H1 (cell line): ENCODE results near the gene OMA1. TPM values are rescaled to one million over a fixed set of nuclear protein-coding genes. Genes with fewer than 3 reads are reported as not detected.

Experiments used
- CTCF ChIA-PET: fragments of 300-600 bp; sonication (Branson Sonifier 250); formaldehyde crosslinking; loops from one replicate; lab custom pipeline; 2021; ENCODE audit not compliant: partially characterized antibody; lab: Charles Lee
- POLR2A ChIA-PET: fragments of 300-600 bp; sonication (Branson Sonifier 250); formaldehyde crosslinking; loops from one replicate; lab custom pipeline; 2021; ENCODE audit warnings: inconsistent platforms; ENCODE audit not compliant: partially characterized antibody; lab: Charles Lee
- DNase-seq, 2 experiments: peaks; one replicate each; pipeline versions ENCODE4 v3.0.0 to v3.0.0-alpha.2; 2010 to 2022; ENCODE audit warnings: low spot score in 2 of 2, low read depth in 1 of 2, mixed read lengths in 1 of 2
- FAIRE-seq: peaks from 2 replicates; lab custom pipeline; 2011; peaks lifted over from hg19 to GRCh38; lab: Jason Lieb, UNC
- H2AFZ ChIP-seq: 2 replicates; pipeline ENCODE4 v1.8.1; 2012; ENCODE audit warnings: low read length, inconsistent platforms
- H2AK5ac ChIP-seq: 2 replicates; pipeline ENCODE4 v1.6.1; 2013; ENCODE audit warnings: low read depth, low read length
- H2BK120ac ChIP-seq: replicated peaks from 2 replicates; pipeline ENCODE3; 2013; ENCODE audit warnings: low read depth, low read length, inconsistent platforms
- H2BK12ac ChIP-seq: 2 replicates; pipeline ENCODE4 v1.6.1; 2013; ENCODE audit warnings: low read depth, low read length
- H2BK15ac ChIP-seq: 2 replicates; pipeline ENCODE4 v1.6.1; 2013; ENCODE audit warnings: low read length
- H2BK20ac ChIP-seq: 2 replicates; pipeline ENCODE4 v1.6.1; 2013; ENCODE audit warnings: low read length
- H2BK5ac ChIP-seq: 2 replicates; pipeline ENCODE4 v1.6.1; 2013; ENCODE audit warnings: low read depth, low read length
- H3K14ac ChIP-seq: 2 replicates; pipeline ENCODE4 v1.6.1; 2013; ENCODE audit warnings: inconsistent platforms; ENCODE audit not compliant: insufficient read length
- H3K18ac ChIP-seq: 2 replicates; pipeline ENCODE4 v1.6.1; 2013; ENCODE audit warnings: low read length; ENCODE audit errors: extremely low read depth
- H3K23ac ChIP-seq: 2 replicates; pipeline ENCODE4 v1.6.1; 2013; ENCODE audit warnings: inconsistent platforms; ENCODE audit not compliant: insufficient read length
- H3K23me2 ChIP-seq: 2 replicates; pipeline ENCODE4 v1.6.1; 2013; ENCODE audit warnings: low read depth, low read length
- H3K27ac ChIP-seq: 2 replicates; pipeline ENCODE4 v1.6.1; 2011; ENCODE audit warnings: low read depth, low read length, inconsistent platforms
- H3K27me3 ChIP-seq, 4 experiments: replicated peaks in 1 of 4; 1 replicate in 1 of 4; 2 replicates in 3 of 4; pipeline versions ENCODE4 v1.6.1 to v1.8.1; 2011 to 2013; ENCODE audit warnings: low read length in 3 of 4, mild to moderate bottlenecking in 3 of 4, inconsistent platforms in 2 of 4, mixed read lengths in 2 of 4, moderate library complexity in 1 of 4; ENCODE audit not compliant: control insufficient read depth in 3 of 4, insufficient read depth in 3 of 4; ENCODE audit errors: extremely low read depth in 1 of 4
- H3K36me3 ChIP-seq, 4 experiments: 2 replicates each; pipeline versions ENCODE4 v1.6.1 to v1.8.1; 2011 to 2013; ENCODE audit warnings: mild to moderate bottlenecking in 4 of 4, low read length in 3 of 4, moderate library complexity in 2 of 4, control low read depth in 1 of 4, inconsistent platforms in 1 of 4; ENCODE audit not compliant: insufficient read depth in 4 of 4, control insufficient read depth in 2 of 4
- H3K4ac ChIP-seq: replicated peaks from 2 replicates; pipeline ENCODE3; 2013; ENCODE audit warnings: low read length, low read depth, mixed read lengths, inconsistent platforms; ENCODE audit not compliant: insufficient read length
- H3K4me1 ChIP-seq, 4 experiments: replicated peaks in 1 of 4; 1 replicate in 1 of 4; 2 replicates in 3 of 4; pipeline versions ENCODE4 v1.6.1 to v1.8.1; 2011 to 2013; ENCODE audit warnings: low read length in 3 of 4, inconsistent platforms in 2 of 4, mixed read lengths in 1 of 4; ENCODE audit not compliant: insufficient read depth in 4 of 4, control insufficient read depth in 3 of 4
- H3K4me2 ChIP-seq, 2 experiments: 2 replicates each; pipeline versions ENCODE4 v1.6.1 to v1.8.1; 2011 to 2013; ENCODE audit warnings: low read depth in 2 of 2, low read length in 2 of 2, control low read depth in 1 of 2, inconsistent platforms in 1 of 2, mild to moderate bottlenecking in 1 of 2; ENCODE audit not compliant: insufficient read depth in 1 of 2
- H3K4me3 ChIP-seq, 4 experiments: fragments of 200-600, 300-600 bp in 1 of 4; sonication (generic), shearing (Covaris generic), sonication (Bioruptor Twin) in 1 of 4; 2 replicates each; pipeline versions ENCODE4 v1.5.1 to v1.8.1; 2011 to 2016; ENCODE audit warnings: low read length in 4 of 4, low read depth in 3 of 4, control low read depth in 2 of 4, inconsistent platforms in 2 of 4, mild to moderate bottlenecking in 2 of 4, mixed read lengths in 1 of 4, moderate library complexity in 1 of 4; ENCODE audit not compliant: insufficient read depth in 2 of 4; ENCODE audit errors: extremely low read depth in 1 of 4
- H3K56ac ChIP-seq: replicated peaks from 2 replicates; pipeline ENCODE3; 2013; ENCODE audit warnings: low read depth, mild to moderate bottlenecking, mixed read lengths, low read length, inconsistent platforms; ENCODE audit not compliant: insufficient read length
- H3K79me1 ChIP-seq: 2 replicates; pipeline ENCODE4 v1.6.1; 2013; ENCODE audit warnings: low read depth, low read length, control low read depth
- H3K79me2 ChIP-seq, 2 experiments: 2 replicates each; pipeline versions ENCODE4 v1.6.1 to v1.8.1; 2012 to 2013; ENCODE audit warnings: low read length in 2 of 2, mild to moderate bottlenecking in 2 of 2, inconsistent platforms in 1 of 2; ENCODE audit not compliant: insufficient read depth in 2 of 2, control insufficient read depth in 1 of 2
- H3K9ac ChIP-seq, 4 experiments: replicated peaks in 1 of 4; 1 replicate in 1 of 4; 2 replicates in 3 of 4; pipeline versions ENCODE4 v1.6.1 to v1.8.1; 2011 to 2013; ENCODE audit warnings: low read depth in 3 of 4, low read length in 3 of 4, control low read depth in 2 of 4, mild to moderate bottlenecking in 2 of 4, moderate library complexity in 2 of 4, inconsistent platforms in 1 of 4; ENCODE audit errors: extremely low read depth in 1 of 4
- H3K9me3 ChIP-seq, 2 experiments: 2 replicates each; pipeline versions ENCODE4 v1.6.1 to v1.8.1; 2012 to 2013; ENCODE audit warnings: mild to moderate bottlenecking in 2 of 2, moderate library complexity in 2 of 2, control low read depth in 1 of 2, inconsistent platforms in 1 of 2, low read depth in 1 of 2, low read length in 1 of 2, mixed read lengths in 1 of 2; ENCODE audit not compliant: insufficient read depth in 2 of 2
- H4K20me1 ChIP-seq, 2 experiments: replicated peaks in 1 of 2; 2 replicates each; pipeline versions ENCODE3 to v1.8.1; 2011 to 2013; ENCODE audit warnings: inconsistent platforms in 2 of 2, low read length in 2 of 2, mild to moderate bottlenecking in 1 of 2; ENCODE audit not compliant: insufficient read depth in 2 of 2, control insufficient read depth in 1 of 2
- H4K5ac ChIP-seq: 2 replicates; pipeline ENCODE4 v1.6.1; 2013; ENCODE audit warnings: low read length, low read depth, mixed read lengths, inconsistent platforms; ENCODE audit not compliant: insufficient read length
- H4K8ac ChIP-seq: 2 replicates; pipeline ENCODE4 v1.8.0; 2013; ENCODE audit warnings: mild to moderate bottlenecking, moderate library complexity, low read length, inconsistent platforms; ENCODE audit not compliant: insufficient read depth; ENCODE audit errors: extremely low read depth
- H4K91ac ChIP-seq: replicated peaks from 2 replicates; pipeline ENCODE3; 2013; ENCODE audit warnings: low read length, mixed read lengths, inconsistent platforms; ENCODE audit not compliant: insufficient read length
- BRCA1 ChIP-seq: IDR thresholded peaks from 2 replicates; pipeline ENCODE4 v1.6.1; 2012; ENCODE audit warnings: low read depth, low read length, improper control_type of control experiment
- CREB1 ChIP-seq: IDR thresholded peaks from 2 replicates; pipeline ENCODE4 v1.6.1; 2012; ENCODE audit warnings: inconsistent platforms
- CTBP2 ChIP-seq: IDR thresholded peaks from 2 replicates; pipeline ENCODE4 v1.7.0; 2011; ENCODE audit warnings: borderline replicate concordance, mild to moderate bottlenecking, moderate library complexity, mixed read lengths, low read length; ENCODE audit not compliant: insufficient read depth, insufficient read length
- KDM1A ChIP-seq: fragments of 200-600, 300-600 bp; sonication (generic); IDR thresholded peaks from 2 replicates; pipeline ENCODE4 v1.7.1; 2016; ENCODE audit warnings: mild to moderate bottlenecking, low read length, borderline replicate concordance
- MAFK ChIP-seq: IDR thresholded peaks from 2 replicates; pipeline ENCODE4 v1.6.1; 2012; ENCODE audit warnings: low read depth, mild to moderate bottlenecking, improper control_type of control experiment, low read length
- POLR2AphosphoS5 ChIP-seq: IDR thresholded peaks from 2 replicates; pipeline ENCODE4 v1.6.1; 2011; ENCODE audit warnings: low read depth, low read length
- POU5F1 ChIP-seq: IDR thresholded peaks from 2 replicates; pipeline ENCODE4 v1.6.1; 2011; ENCODE audit warnings: low read depth, mild to moderate bottlenecking, low read length, moderate library complexity
- RAD21 ChIP-seq, 2 experiments: IDR thresholded peaks in 1 of 2; conservative IDR thresholded peaks in 1 of 2; 2 replicates each; pipeline ENCODE4 v1.6.1; 2011; ENCODE audit warnings: low read depth in 2 of 2, low read length in 2 of 2, improper control_type of control experiment in 1 of 2, inconsistent platforms in 1 of 2, mild to moderate bottlenecking in 1 of 2, moderate library complexity in 1 of 2
- SAP30 ChIP-seq: fragments of 300-600 bp; sonication (generic); IDR thresholded peaks from 2 replicates; pipeline ENCODE4 v1.7.1; 2012; ENCODE audit warnings: low read length, moderate library complexity, mild to moderate bottlenecking, inconsistent platforms; ENCODE audit not compliant: insufficient read depth, insufficient replicate concordance
- TAF1 ChIP-seq: IDR thresholded peaks from 2 replicates; pipeline ENCODE4 v1.6.1; 2011; ENCODE audit warnings: mild to moderate bottlenecking, low read depth, low read length
- WGBS, 2 experiments: shearing (Covaris generic) in 1 of 2; methylation state at CpG; one replicate each; pipeline versions ENCODE4 v1.1.6 to v1.1.7; 2013 to 2015; ENCODE audit warnings: low lambda C conversion rate in 2 of 2, mixed read lengths in 2 of 2, inconsistent platforms in 1 of 2, low coverage in 1 of 2, missing lambda C conversion rate in 1 of 2; ENCODE audit not compliant: insufficient replicate concordance in 2 of 2, insufficient coverage in 1 of 2, insufficient read length in 1 of 2; ENCODE audit errors: extremely low coverage in 1 of 2, missing lambda C conversion rate in 1 of 2; 5-methylcytosine and 5-hydroxymethylcytosine counted together
- polyA plus RNA-seq, 7 experiments: library from polyadenylated mRNA; depleted of rRNA in 3 of 7; stranded (reverse) in 5 of 7; unstranded in 2 of 7; fragments of >200 nt in 5 of 7; fragments of 200-250 nt in 2 of 7; gene quantifications; 1 replicate in 5 of 7; 2 replicates in 1 of 7; 4 replicates in 1 of 7; pipeline versions ENCODE4 v1.2.1 to v1.2.3, GENCODE V29; 2011 to 2013; ENCODE audit warnings: missing spikeins in 2 of 7, mixed read lengths in 2 of 7
- total RNA-seq: library from RNA; stranded (reverse); fragmentation: NEBNext Ultra II Directional; extraction: Animal tissue kit (Norgen Biotek cat#: 25700); gene quantifications from 2 replicates; pipeline ENCODE4 v1.2.1, GENCODE V29; 2021
- TF ChIP-seq, protein P1 (sequence below): IDR thresholded peaks from 2 replicates; pipeline ENCODE4 v1.6.1; 2011; ENCODE audit warnings: low read length, improper control_type of control experiment

Gene OMA1
- total and polyA plus RNA-seq, 2 of the 8 experiments (the other 6 are each of a cell fraction or from before 2014, with no cell fraction given) = 7.7 to 11.7 TPM

DNA sequence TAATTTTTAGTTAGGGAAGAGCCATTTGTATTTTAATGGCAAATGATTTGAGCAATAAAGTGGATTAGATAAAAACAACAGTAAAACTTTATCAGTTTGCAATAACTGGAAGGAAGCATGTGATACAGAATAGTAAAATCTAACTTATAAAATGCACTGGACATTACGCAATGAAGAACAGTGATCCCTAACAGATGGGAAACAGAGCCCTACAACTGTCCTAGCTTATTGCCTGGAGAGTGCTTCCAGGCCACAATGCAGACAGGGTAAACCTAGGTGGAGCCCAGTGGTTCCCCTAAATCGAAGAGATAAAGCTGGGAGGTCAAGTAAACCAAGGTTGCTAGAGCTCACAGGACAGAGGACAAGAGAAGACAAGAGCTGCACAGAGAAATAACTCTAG lies 7.0 kb downstream of the OMA1 start:
- Histone ChIP-seq H2BK15ac (no peak overlapping the region), H3K9me3 (no peaks in the 10 kb centered on the region), H2BK12ac (no peak overlapping the region), H3K36me3 (no peaks in the 10 kb centered on the region), H3K79me2 (no peaks in the 10 kb centered on the region), H2BK120ac (no peak overlapping the region), H3K4ac (no peak overlapping the region), H3K23me2 (no peaks in the 10 kb centered on the region), H4K20me1 (no peaks in the 10 kb centered on the region), H3K9ac (no peak overlapping the region), H3K4me2 (no peak overlapping the region), H4K5ac (no peak overlapping the region), H2AFZ (no peak overlapping the region), H4K91ac (no peak overlapping the region), H2BK5ac (no peak overlapping the region), H3K27ac (no peak overlapping the region), H4K8ac (no peak overlapping the region), H3K56ac (no peak overlapping the region), H3K4me1 (no peaks in the 10 kb centered on the region), H3K79me1 (no peaks in the 10 kb centered on the region), H2AK5ac (no peak overlapping the region), H2BK20ac (no peak overlapping the region), H3K23ac (no peak overlapping the region), H3K14ac (no peak overlapping the region), H3K18ac (no peak overlapping the region), H3K4me3 (no peak overlapping the region), H3K27me3 (no peaks in the 10 kb centered on the region)
- 89% methylated on average over 2 of the region's 2 CpGs; no CpG with 5 or more reads in 1 of the 2 experiments for WGBS, 2 experiments
- no peak for DNase-seq
- ChIA-PET POLR2A (no interaction called here), CTCF (interaction anchor here (1.0 to 2.8 kb wide), 3 partner anchors 24 to 288 kb away, joined by 3 to 14 read pairs (median 5); no protein-coding TSS in a partner anchor)
- FAIRE-seq = no peak
- TF ChIP-seq POU5F1 (no peak), CTBP2 (no peak), RAD21 (IDR thresholded peaks at IDR 0.05 in 1 of 2, conservative IDR thresholded peaks at IDR 0.05 in 1 of 2; ENCODE audit: low read depth in 2 of 2, low read length in 2 of 2) (no peak), MAFK (no peak), BRCA1 (no peak), TAF1 (no peak), SAP30 (no peak), CREB1 (no peak), POLR2AphosphoS5 (no peak), KDM1A (no peak)
- TF ChIP-seq, protein P1, sequence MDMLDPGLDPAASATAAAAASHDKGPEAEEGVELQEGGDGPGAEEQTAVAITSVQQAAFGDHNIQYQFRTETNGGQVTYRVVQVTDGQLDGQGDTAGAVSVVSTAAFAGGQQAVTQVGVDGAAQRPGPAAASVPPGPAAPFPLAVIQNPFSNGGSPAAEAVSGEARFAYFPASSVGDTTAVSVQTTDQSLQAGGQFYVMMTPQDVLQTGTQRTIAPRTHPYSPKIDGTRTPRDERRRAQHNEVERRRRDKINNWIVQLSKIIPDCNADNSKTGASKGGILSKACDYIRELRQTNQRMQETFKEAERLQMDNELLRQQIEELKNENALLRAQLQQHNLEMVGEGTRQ = no peak
